ENCODE results near the gene PVR. TPM values are rescaled to one million over a fixed set of nuclear protein-coding genes. Genes with fewer than 3 reads are reported as not detected.

The PVR gene
- total and polyA plus RNA-seq, 9 of the 15 experiments (the other 6 are each of a cell fraction or from before 2014, with no cell fraction given): 0.89 to 14.5 (median 9.8) TPM

- TF ChIP-seq SMC3 (conservative IDR thresholded peaks at IDR 0.05; ENCODE audit: insufficient read depth, low read depth, low read length): no peak
- TF ChIP-seq SLC30A9 (CRISPR knock-in tag; IDR thresholded peaks at IDR 0.05): no peak
- no peak for TF ChIP-seq ZFX (CRISPR knock-in tag; IDR thresholded peaks at IDR 0.05)
- peak; percentile 50 for TF ChIP-seq CBFA2T3 (IDR thresholded peaks at IDR 0.05)
- TF ChIP-seq ZNF384 (IDR thresholded peaks at IDR 0.05; ENCODE audit: low read depth, low read length): 0 out of 2 replicates have a peak, but pooled peaks have one; percentile 34
- no peak for TF ChIP-seq E2F4 (CRISPR knock-in tag; IDR thresholded peaks at IDR 0.05; ENCODE audit: low read depth)
- TF ChIP-seq MYBL2 (IDR thresholded peaks at IDR 0.05; ENCODE audit: low read depth): no peak
- no peak for TF ChIP-seq MYBL2 (CRISPR knock-in tag; IDR thresholded peaks at IDR 0.05; ENCODE audit: borderline replicate concordance)
- TF ChIP-seq ZNF277 (CRISPR knock-in tag; IDR thresholded peaks at IDR 0.05; ENCODE audit: borderline replicate concordance): no peak
- no peak for TF ChIP-seq PPARD (CRISPR knock-in tag; IDR thresholded peaks at IDR 0.05)
- TF ChIP-seq TARDBP (IDR thresholded peaks at IDR 0.05): no peak
- TF ChIP-seq RBM25 (IDR thresholded peaks at IDR 0.05; ENCODE audit: low read depth, low read length, severe bottlenecking): peak; percentile 57
- no peak for TF ChIP-seq TFE3 (CRISPR knock-in tag; IDR thresholded peaks at IDR 0.05)
- no peak for TF ChIP-seq NUFIP1 (IDR thresholded peaks at IDR 0.05; ENCODE audit: partially characterized antibody)
- TF ChIP-seq PRPF4 (IDR thresholded peaks at IDR 0.05; ENCODE audit: insufficient read depth, low read depth, low read length, poor library complexity, severe bottlenecking): no peak
- peak; percentile 32; the same call in 1 of the 2 replicates for TF ChIP-seq TAL1 (IDR thresholded peaks at IDR 0.05)
- no peak for TF ChIP-seq HNRNPUL1 (IDR thresholded peaks at IDR 0.05; ENCODE audit: low read length)
- TF ChIP-seq ARID2 (IDR thresholded peaks at IDR 0.05): no peak
- no peak for TF ChIP-seq ZNF311 (CRISPR knock-in tag; IDR thresholded peaks at IDR 0.05)
- no peak for TF ChIP-seq ZNF175 (CRISPR knock-in tag; IDR thresholded peaks at IDR 0.05; ENCODE audit: low read depth)
- no peak for TF ChIP-seq NR4A1 (CRISPR knock-in tag; IDR thresholded peaks at IDR 0.05)
- no peak for TF ChIP-seq NR4A1 (tag; IDR thresholded peaks at IDR 0.05)
- TF ChIP-seq HMGXB4 (CRISPR knock-in tag; IDR thresholded peaks at IDR 0.05): no peak
- TF ChIP-seq E2F5 (CRISPR knock-in tag; IDR thresholded peaks at IDR 0.05): no peak
These were observed 18.8 kb upstream of the PVR start (continued) for GRCh38 chr19:44624840-44625354.
